Motor neuron (in vitro differentiated cells): ENCODE measurements around the gene NEK1. TPM values are rescaled to one million over a fixed set of nuclear protein-coding genes. Genes with fewer than 3 reads are reported as not detected.
A peak's percentile ranks its signal among the peaks of the same experiment; 100 is the strongest.
"Not testable (repeated sequence)": the region's sequence is repeated elsewhere in the genome, so short reads cannot be mapped to it uniquely, and the experiment has no call there.

ENCODE experiments used
- ATAC-seq, 8 experiments: fragments of 200-7000 bp; cut with Tn5 transposase; replicated peaks in 6 of 8; 2 replicates each; pipeline ENCODE4 v1.8.0; 2021; ENCODE audit warnings: mild to moderate bottlenecking in 8 of 8, moderate library complexity in 8 of 8
- H3K27ac ChIP-seq, 2 donors: fragments of 250-450 bp; sonication (Bioruptor Pico); 2 replicates each; pipeline ENCODE4 v1.9.0; 2021; ENCODE audit warnings: antibody characterized with exemption in 2 of 2, mild to moderate bottlenecking in 2 of 2, moderate library complexity in 1 of 2
- H3K4me1 ChIP-seq, 2 donors: fragments of 250-450 bp; sonication (Bioruptor Pico); replicated peaks in 1 of 2; 2 replicates each; pipeline ENCODE4 v1.6.1; 2021; ENCODE audit warnings: antibody characterized with exemption in 2 of 2, mild to moderate bottlenecking in 2 of 2, moderate library complexity in 1 of 2
- H3K4me3 ChIP-seq, 5 donors: fragments of 250-450 bp; sonication (Bioruptor Pico); 2 replicates each; pipeline ENCODE4 v1.9.0; 2021; ENCODE audit warnings: antibody characterized with exemption in 5 of 5, mild to moderate bottlenecking in 5 of 5, moderate library complexity in 4 of 5
- WGBS, 10 experiments: fragments of 450-650 bp; shearing (Covaris generic); methylation state at CpG; one replicate each; pipeline ENCODE4 v1.0.0; 2022; 5-methylcytosine and 5-hydroxymethylcytosine counted together
- in situ Hi-C, 9 experiments: fragments of 400-800 bp; cut with MboI; loops; one replicate each; pipeline ENCODE4 v1.15.0; 2021; ENCODE audit warnings: low sequenced_read_pairs in 9 of 9, low pct_unique_long_range_greater_than_20kb in 2 of 9; ENCODE audit not compliant: unreplicated experiment in 9 of 9
- total RNA-seq, 8 experiments: library from RNA; unstranded; fragments of 300-600 nt; gene quantifications; 2 replicates each; pipeline versions ENCODE4 v1.2.3 to v1.2.4, GENCODE V29; 2022

NEK1 gene
- total RNA-seq, 8 experiments from 2014 or later, result 10.7 to 24.5 (median 16.0) TPM

DNA sequence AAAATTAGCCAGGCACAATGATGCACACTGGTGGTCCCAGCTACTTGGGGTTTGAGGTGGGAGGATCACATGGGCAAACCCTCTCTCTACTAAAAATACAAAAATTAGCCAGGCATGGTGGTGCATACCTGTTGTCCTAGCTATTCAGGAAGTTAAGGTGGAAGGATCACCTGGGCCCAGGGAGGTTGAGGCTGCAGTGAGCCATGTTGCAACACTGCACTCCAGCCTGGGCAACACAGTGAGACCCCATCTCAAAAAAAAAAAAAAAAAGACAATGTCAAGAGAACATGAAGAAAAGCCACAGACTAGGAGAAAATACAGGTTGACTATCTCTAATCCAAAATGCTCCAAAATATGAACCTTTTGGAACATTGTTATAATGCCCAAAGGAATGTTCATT lies 153.8 kb downstream of the NEK1 start:
- Histone ChIP-seq H3K27ac (no peak overlapping the region), H3K4me3 (no peak overlapping the region), H3K4me1 (no peaks in the 10 kb centered on the region)
- in situ Hi-C loops, result no loop called here
- no peak for ATAC-seq

- ATAC-seq, H3K27ac ChIP-seq, H3K4me1 ChIP-seq, in situ Hi-C loops, H3K4me3 ChIP-seq: not testable (repeated sequence)
- WGBS, 10 experiments, result 80 to 100% (median 92%) methylated on average over 1 of the region's 1 CpG; no CpG with 5 or more reads in 6 of the 10 experiments
Measured at GRCh38 chr4:169452644-169453043, 159.7 kb downstream of the NEK1 start.

GRCh38 chr4:169448935-169449334 lies 163.4 kb downstream of the NEK1 start:
- H3K4me3 ChIP-seq, H3K27ac ChIP-seq, H3K4me1 ChIP-seq, ATAC-seq, in situ Hi-C loops: not testable (repeated sequence)
- WGBS, 10 experiments, result 60 to 100% (median 80%) methylated on average over 1 to 5 of the region's 10 CpGs; no CpG with 5 or more reads in 3 of the 10 experiments

GRCh38 chr4:169446824-169447223 lies 165.6 kb downstream of the NEK1 start:
- ATAC-seq, result no peak
- Histone ChIP-seq H3K4me1 (no peaks in the 10 kb centered on the region), H3K27ac (no peak overlapping the region), H3K4me3 (no peak overlapping the region)
- 85 to 100% (median 95%) methylated on average over 4 of the region's 4 CpGs for WGBS, 10 experiments
- in situ Hi-C loops, result no loop called here

GRCh38 chr4:169443748-169444147 lies 168.6 kb downstream of the NEK1 start:
- no peak overlapping the region for H3K27ac ChIP-seq
- ATAC-seq, result no peak
- H3K4me3 ChIP-seq, result no peak overlapping the region
- no peaks in the 10 kb centered on the region for H3K4me1 ChIP-seq
- WGBS, 10 experiments, result 33 to 100% (median 100%) methylated on average over 1 of the region's 1 CpG; no CpG with 5 or more reads in 1 of the 10 experiments
- in situ Hi-C loops, result no loop called here

GRCh38 chr4:169440446-169440845 lies 171.9 kb downstream of the NEK1 start:
- Histone ChIP-seq H3K4me1 (no peaks in the 10 kb centered on the region), H3K27ac (no peak overlapping the region), H3K4me3 (no peak overlapping the region)
- 91 to 100% (median 93%) methylated on average over 1 to 3 of the region's 3 CpGs; no CpG with 5 or more reads in 4 of the 10 experiments for WGBS, 10 experiments
- ATAC-seq, result no peak
- in situ Hi-C loops, result no loop called here

DNA sequence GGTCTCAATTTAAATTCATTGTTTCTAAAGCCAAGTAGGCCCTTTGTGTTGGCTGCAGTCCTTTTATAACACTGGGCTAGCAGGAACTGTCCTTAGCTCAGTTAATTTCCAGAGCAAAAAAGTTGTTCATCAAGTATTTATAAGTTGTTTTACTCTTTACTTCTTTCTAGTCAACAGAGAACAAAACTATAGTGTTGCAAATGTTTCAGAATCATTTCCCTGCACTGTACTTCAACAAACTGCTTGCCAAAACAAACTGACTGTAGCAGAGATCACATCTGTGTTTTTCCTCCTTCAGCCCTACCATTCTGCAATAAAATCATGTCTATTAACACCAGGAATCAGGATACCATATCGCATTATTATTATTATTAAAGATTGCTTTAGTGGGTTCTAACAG lies 173.1 kb downstream of the NEK1 start:
- in situ Hi-C loops, result no loop called here
- peak in 1 of 8 experiments; percentile 32 for ATAC-seq

DNA sequence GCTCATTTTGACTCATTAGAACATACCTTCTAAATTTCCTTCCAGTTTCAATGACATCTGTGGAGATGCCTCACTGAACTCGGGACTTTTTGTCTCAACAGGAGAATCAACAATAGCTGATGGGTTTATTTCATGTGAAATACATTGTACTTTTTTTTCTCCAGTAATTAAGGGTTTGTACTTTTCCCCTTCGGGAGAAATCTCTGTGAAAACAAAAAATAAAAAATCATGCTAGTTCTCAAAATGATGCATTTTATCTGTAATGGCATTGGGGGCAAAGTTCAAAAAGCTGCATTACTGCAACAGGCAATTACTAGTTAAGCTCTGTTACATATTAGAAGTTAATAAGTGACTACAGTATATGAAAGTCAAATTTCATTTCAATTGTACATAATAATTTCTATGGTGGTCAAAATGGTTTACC lies 174.3 kb downstream of the NEK1 start:
- no peak overlapping the region for H3K4me3 ChIP-seq
- WGBS, 10 experiments, result 31 to 100% (median 71%) methylated on average over 1 to 2 of the region's 2 CpGs
- no peaks in the 10 kb centered on the region for H3K4me1 ChIP-seq
- in situ Hi-C loops, result no loop called here
- ATAC-seq, result no peak
- H3K27ac ChIP-seq, result no peak overlapping the region

More for the DNA sequence above, 173.1 kb downstream of the NEK1 start:
- H3K4me3 ChIP-seq, result no peak overlapping the region
- 22 to 100% (median 84%) methylated on average over 1 of the region's 1 CpG for WGBS, 10 experiments
- H3K27ac ChIP-seq, result no peak overlapping the region
- no peaks in the 10 kb centered on the region for H3K4me1 ChIP-seq

GRCh38 chr4:169437299-169438047 lies 174.9 kb downstream of the NEK1 start:
- no peak for ATAC-seq
- H3K4me1 ChIP-seq, result no peaks in the 10 kb centered on the region
- WGBS, 10 experiments, result 61 to 100% (median 87%) methylated on average over 3 to 7 of the region's 7 CpGs; no CpG with 5 or more reads in 2 of the 10 experiments
- H3K27ac ChIP-seq, result no peak overlapping the region
- H3K4me3 ChIP-seq, result no peak overlapping the region
- in situ Hi-C loops, result no loop called here

DNA sequence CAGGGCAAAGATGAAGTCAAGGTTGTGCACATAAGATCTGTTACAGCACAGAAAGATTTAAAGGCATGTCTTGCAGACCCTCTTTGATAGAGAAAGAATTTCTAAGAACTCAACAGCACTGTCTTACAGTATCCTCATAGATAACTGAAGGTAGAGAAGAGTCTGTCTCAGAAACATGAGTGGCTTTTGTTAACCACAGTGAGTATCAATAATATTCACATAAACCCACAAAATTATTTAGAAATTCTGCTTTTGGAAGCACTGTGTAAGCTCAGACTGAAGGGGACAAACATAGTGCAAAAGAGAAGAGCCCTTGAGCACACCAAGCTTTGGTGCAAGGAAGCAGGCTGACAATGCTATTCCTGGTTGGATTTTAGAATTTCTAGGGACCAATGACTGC lies 175.6 kb downstream of the NEK1 start:
- no peaks in the 10 kb centered on the region for H3K4me1 ChIP-seq
- in situ Hi-C loops, result no loop called here
- no peak overlapping the region for H3K27ac ChIP-seq
- no peak overlapping the region for H3K4me3 ChIP-seq
- ATAC-seq, result no peak

- in situ Hi-C loops, result no loop called here
- ATAC-seq, result no peak
- H3K4me1 ChIP-seq, result no peaks in the 10 kb centered on the region
- H3K4me3 ChIP-seq, result no peak overlapping the region
- 38 to 83% (median 50%) methylated on average over 1 to 3 of the region's 3 CpGs; no CpG with 5 or more reads in 2 of the 10 experiments for WGBS, 10 experiments
- no peak overlapping the region for H3K27ac ChIP-seq
Measured at GRCh38 chr4:169428376-169428775, 184.0 kb downstream of the NEK1 start.

GRCh38 chr4:169427727-169428126 lies 184.7 kb downstream of the NEK1 start:
- in situ Hi-C loops, H3K27ac ChIP-seq, H3K4me3 ChIP-seq, ATAC-seq, H3K4me1 ChIP-seq: not testable (repeated sequence)
- 100% methylated on average over 2 of the region's 2 CpGs; no CpG with 5 or more reads in 6 of the 10 experiments for WGBS, 10 experiments

GRCh38 chr4:169420291-169420690 lies 192.1 kb downstream of the NEK1 start:
- ATAC-seq, result no peak
- 76 to 100% (median 96%) methylated on average over 2 to 4 of the region's 4 CpGs for WGBS, 10 experiments
- Histone ChIP-seq H3K27ac (no peak overlapping the region), H3K4me1 (peaks cover 0 to 6% of the 10 kb centered on the region in 2 donors), H3K4me3 (no peak overlapping the region)
- in situ Hi-C loops, result no loop called here

DNA sequence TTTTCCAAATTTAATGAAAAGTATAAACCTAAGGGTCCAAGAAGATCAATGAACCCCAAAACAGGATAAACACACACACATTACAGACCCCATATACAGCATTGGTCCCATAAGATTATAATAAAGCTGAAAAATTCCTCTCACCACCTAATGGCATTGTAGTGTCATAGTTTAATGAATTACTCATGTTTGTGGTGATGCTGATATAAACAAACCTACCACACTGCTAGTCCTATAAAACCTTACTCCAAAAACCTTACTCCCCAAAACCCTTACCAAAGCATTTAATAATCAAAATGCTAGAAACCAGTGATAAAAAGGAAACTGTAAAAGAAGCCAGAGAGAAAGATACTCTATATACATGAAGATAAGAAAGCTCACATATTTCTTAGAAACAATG lies 193.5 kb downstream of the NEK1 start:
- Histone ChIP-seq H3K4me3 (no peak overlapping the region), H3K4me1 (peaks cover 0 to 6% of the 10 kb centered on the region in 2 donors), H3K27ac (no peak overlapping the region)
- in situ Hi-C loops, result no loop called here
- ATAC-seq, result no peak
